GM18870 (cell line): ENCODE data around the gene SPATA13.

ENCODE experiments used
- ATAC-seq: cut with Tn5 transposase; IDR thresholded peaks from one replicate; pipeline ENCODE4 v1.9.1; 2021; ENCODE audit warnings: moderate library complexity; ENCODE audit not compliant: unreplicated experiment

SPATA13 gene

DNA sequence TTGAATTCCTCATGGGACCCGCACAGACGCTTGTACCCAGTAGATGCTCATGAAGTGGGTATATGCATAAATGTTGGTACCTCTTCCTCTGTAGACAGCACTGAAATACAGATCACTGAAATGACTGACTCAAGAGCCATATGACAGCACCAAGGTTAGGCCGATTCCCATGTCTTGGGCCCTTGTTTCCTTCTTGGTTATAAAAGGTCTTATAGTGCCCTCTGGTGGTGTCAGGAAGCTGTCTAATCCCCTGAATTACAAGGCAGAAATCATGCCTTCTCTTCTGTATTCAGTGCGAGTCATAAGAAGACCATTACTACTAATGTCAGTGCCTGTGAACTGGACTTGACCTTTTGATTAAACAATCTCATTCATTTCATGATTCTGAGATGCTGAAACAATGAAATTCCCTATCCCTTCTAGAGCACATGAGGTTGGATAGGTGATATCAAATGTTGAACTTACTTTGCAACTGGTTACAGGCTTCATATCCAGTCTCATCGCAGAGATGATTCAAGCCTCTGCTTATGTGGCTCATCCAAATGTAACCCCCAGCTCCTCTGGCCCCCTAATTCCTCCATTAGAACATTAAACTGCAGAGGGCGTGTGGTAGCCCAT lies 59.7 kb downstream of the SPATA13 start:
- ATAC-seq, result no peak

DNA sequence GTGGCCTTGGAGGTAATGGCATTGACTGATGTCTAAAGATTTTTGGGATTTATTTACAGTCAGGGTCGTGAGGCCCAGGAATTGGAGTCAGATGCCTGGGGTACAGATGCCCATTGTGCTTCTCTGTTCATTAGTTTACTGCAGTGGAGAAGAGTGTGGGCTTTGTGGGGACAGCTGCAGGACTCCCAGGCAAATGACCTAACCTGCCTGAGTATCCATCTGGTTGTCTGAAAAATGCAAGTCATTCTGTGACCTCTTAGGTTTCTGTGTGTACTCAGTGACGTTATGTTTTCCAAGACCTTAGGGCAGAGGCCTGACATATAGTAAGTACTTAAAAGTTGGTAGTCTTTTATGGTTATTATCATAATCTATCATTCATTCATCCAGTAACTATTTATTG lies 60.5 kb downstream of the SPATA13 start:
- no peak for ATAC-seq

DNA sequence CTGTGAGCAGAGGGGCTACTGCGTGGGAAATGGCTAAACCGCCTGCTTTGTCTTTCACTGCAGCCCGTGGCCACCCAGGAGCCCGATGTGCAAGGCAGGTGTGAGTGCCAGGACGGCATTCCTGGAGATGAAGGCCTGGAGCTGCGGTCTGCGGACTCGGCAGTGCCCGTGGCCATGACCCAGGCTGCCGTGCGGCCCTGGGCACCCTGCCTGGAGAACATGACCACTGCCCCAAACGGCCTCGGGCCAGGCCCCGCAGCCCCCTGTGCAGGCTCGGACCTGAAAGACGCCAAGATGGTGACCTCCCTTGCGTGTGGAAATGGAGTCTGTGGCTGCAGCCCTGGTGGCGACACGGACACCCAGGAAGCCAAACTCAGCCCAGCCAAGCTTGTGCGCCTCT lies 62.2 kb downstream of the SPATA13 start:
- no peak for ATAC-seq

DNA sequence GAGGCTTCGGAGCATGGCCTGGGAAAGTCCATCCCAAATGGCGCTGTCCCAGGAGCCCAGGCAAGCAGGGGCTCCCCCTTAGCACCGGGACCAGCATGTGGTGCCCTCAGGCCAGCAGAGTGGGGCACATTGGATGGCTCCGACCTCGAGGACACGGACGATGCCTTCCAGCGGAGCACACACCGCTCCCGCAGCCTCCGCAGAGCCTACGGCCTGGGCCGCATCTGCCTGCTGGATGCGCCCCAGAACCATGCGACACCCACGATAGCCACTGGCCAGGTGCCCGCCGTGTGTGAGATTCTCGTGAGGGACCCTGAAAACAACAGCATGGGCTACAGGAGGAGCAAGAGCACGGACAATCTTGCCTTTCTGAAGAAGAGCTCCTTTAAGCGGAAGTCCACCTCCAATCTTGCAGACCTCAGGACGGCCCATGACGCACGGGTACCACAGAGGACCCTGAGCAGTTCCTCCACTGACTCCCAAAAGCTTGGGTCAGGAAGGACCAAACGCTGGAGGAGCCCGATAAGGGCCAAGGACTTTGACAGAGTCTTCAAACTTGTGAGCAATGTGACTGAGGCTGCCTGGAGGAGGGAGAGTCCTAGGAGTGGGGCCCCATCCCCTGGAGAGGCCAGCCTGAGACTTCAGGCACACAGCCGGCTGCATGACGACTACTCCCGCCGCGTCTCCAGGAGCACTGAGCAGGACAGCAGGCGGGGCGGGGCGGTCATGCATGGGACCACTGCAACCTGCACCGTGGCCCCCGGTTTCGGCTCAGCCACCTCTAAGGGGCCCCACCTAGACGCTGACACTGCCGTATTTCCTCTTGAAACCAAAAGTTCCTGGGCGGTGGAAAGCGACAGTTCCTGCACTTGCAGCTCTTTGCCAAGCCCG lies 63.1 kb downstream of the SPATA13 start:
- no peak for ATAC-seq

DNA sequence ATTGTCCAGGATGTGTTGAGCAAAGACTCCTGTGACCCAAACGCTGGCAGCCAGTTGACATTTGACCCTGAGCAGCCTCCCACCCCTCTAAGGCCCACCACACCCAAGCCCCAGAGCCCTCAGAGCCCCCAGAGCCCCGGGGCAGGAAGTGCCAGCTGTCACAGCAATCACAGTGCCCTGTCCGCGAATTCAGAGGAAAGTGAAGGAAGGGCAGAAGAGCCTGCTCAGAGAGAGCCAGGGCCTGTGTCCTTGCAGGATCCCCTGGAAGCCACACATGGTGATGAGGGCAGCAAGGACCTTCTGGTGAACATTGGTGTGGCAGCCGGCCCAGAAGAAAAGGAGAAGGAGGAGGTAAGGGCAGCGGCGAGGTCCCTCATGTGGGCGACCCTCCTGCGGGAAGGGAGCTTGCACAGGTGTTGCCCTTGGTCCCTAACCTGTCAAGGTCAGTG lies 63.7 kb downstream of the SPATA13 start:
- no peak for ATAC-seq

DNA sequence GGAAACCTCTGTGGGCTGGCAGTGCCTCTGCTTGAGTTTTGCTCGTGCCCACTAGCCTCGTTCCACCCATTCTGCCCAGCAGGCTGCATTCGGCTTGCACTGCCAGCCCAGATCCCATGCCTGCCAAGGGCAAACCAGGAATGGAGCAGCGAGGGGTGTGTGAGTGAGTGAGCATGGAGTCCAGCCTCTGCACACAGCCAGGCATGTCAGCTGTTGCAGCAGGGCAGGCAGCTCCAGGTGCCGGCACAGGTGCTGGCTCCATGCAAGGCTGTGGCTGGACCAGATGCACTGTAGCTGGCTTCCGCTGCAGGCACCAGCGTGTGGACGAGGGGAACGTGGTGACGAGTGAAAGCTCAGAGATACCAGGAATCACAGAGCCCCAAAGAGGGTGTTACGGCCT lies 64.5 kb downstream of the SPATA13 start:
- no peak for ATAC-seq

DNA sequence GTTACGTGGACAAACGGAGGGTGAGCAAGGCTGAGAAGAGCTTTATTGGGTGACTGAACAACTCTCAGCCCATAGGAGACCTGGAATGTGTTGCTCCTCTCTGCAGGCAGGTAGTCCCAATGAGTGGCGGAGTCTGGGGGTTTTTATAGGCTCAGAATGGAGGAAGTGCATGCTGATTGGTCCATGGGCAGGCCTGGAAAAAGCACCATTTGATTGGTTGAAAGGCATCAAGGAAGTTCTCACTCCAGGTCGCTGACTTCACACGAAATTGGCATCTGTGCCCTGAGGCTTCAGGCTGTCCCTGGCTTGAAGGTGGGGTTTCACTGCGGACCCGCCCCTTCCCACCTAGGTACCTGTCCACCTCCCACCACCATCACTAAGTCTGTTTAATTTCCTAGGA lies 65.4 kb downstream of the SPATA13 start:
- ATAC-seq, result no peak

DNA sequence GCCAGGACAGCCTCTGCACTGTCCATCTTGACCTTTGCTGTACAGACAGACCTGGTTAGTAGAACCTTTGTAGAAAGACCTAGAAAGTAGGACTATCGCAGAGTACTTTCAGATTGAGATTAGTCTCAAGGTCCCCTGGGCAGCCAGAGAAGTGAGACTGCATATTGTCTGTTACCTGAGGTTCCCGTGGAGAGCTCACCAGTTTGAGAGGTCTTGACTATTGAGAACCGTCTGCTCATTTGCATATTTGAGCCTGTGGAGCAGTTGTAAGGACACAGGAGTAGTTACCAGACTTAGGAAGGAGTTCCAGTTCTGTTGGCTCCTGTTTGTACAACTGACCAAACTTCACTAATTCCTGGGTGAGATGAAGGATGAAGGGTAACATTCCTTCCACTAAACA lies 66.2 kb downstream of the SPATA13 start:
- ATAC-seq, result no peak

DNA sequence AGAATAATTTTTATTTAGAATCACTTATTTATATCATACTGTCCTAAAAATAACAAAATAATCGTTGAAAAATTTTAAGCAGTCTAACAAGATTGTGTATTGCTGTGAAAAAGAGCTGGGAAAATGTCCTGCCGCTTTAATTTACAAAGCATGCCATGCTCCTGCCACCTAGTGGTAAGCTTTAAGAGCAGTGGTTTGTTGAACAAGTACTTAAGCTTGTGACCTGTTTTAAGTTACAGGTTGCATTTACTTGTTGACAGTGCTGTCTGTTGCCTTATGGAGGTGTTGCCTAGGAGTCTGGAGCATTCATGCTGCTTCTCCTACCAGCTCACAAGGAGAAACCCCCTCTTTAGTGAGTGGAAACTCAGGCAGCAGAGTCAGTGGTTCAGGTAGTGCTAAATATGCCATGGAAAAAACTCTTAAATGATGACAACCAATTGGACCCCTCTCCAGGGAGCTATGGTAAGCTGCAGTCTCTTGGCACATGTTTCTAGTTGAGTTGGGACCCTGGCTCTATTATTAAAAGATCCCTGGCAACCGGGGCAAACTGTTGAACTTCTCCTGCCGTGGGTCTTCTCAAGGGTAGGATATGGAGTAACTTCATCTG lies 68.4 kb downstream of the SPATA13 start:
- no peak for ATAC-seq

DNA sequence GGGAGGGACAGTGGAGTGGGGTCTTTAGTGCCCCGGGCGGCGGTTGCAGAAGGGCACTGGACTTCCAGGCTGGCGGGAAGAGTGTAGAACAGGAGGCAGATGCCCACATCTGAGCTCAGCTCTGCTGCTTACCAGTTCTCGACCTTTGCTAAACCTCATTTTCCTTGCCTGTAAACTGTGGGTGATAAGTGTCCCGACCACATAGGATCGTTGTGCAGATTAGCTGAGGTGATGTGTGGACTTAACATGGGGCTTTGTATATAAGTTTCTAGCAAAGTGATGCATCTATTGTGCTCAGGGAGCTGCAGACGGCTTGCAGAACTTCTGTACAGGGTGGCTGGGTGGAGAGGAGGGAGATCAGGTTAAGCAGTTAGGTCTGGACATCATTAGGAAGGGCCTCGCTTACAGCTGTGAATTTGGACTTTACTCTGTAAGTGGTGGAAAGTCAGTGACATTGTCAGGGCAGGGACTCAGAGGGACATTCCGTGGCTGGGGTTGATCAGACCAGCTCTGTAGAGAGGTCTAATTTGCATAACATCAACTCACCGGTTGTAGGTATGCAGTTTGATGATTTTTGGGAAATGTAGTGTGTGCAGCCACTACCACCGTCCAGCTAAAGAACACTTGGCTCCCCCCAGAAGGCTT lies 70.0 kb downstream of the SPATA13 start:
- no peak for ATAC-seq

DNA sequence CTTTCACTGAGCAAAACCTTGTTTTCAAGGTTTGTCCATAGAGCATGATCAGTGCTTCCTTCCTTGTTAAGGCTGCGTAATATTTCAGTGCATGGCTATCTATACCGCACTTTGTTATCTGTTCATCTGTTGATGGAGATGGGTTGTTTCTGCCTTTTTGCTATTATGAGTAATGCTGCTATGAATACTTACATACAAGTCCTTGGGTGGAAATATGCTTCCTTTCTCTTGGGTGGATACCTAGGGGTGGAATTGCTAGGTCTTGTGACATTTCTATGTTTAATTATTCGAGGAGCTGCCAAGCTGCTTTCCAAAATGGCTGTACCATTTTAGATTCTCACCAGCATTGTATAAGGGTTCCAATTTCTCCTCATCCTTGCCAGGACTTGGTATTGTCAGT lies 70.9 kb downstream of the SPATA13 start:
- ATAC-seq, result no peak

DNA sequence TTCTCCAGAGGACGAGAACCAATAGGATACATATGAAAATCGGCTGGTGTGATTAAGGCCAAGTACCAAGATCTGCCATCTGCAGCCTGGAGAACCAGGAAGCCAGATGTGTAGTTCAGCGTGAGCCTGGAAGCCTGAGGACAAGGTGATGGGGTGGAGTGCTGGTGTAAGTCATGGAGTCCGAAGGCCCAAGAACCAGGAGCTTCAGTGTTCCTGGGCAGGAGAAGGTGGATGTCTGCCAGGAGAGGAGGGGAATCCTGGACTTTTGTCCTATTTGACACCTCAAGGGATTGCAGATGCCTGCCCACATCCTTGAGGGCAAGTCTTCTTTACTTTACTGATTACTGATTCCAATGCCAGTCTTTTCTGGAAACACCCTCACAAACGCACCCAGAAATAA lies 71.5 kb downstream of the SPATA13 start:
- ATAC-seq, result no peak

DNA sequence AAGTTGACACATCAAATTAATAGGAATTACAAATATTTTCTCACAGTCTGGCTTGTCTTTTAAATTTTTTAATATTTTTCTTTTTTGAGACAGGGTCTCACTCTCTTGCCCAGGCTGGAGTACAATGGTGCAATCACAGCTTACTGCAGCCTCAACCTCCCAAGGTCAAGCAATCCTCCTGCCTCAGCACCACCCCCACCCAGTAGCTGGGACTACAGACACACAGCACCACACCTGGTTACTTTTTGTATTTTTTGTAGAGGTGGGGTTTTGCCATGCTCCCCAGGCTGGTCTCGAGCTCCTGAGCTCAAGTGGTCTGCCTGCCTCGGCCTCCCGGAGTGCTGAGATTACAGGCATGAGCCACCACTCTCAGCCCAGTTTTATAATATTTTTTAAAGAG lies 72.0 kb downstream of the SPATA13 start:
- ATAC-seq, result no peak

DNA sequence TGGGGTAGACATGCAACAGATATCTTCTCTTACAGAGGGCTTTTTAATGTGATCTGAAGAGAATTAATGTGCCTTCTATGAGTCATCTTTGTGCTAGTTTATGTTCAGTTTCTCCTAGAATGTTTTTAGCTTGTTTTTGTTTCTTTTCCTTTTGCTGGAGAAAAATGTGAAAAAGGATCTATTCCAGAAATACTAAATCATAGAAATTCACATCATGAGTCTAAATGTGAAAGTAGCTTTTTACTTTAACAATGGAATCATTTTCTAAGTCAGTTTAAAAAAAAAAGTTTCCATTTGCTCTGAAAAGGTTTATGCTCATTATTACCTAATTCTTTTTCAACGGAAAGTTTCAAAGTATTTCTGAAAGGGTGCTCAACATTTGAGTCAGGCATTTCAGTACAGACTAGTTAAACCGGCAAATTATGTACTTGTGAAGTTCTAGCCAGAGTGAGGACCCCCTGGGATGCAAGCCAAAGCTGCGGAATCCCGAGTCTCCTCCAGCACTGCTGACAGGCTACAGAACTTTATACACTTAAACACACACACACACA lies 72.9 kb downstream of the SPATA13 start:
- ATAC-seq, result no peak

DNA sequence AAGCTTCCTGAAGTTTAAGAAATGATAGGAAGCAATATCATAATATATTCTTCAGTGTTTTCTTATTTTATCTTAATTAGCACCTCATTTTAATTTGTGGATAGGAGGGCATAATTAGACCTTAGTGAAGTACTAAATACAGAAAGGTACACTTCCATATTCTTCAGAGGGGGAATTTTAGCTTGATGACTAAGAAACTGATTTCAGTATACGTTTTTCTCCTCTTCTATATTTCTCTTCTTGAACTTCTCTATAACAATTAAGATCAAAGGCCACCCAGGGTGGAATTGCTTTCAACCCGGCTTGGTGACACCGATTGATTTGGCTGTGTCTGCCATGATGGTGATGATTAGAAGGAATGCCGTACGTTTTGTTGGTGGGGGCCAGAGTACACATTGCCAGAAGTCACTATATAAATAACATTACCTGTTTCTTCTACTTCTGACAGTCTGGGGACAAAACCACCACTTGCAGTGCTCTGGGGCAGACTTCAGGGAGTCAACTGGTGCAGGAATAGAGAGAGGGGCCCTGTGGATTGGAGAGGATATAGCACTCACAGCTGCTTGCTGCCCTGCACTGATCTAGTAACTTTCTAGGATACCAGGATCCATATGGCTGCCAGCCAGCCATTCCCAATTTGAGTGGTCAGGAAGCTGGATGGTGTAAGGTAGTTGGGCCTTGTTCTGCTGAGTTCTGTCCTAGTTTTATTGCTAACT lies 73.8 kb downstream of the SPATA13 start:
- no peak for ATAC-seq

DNA sequence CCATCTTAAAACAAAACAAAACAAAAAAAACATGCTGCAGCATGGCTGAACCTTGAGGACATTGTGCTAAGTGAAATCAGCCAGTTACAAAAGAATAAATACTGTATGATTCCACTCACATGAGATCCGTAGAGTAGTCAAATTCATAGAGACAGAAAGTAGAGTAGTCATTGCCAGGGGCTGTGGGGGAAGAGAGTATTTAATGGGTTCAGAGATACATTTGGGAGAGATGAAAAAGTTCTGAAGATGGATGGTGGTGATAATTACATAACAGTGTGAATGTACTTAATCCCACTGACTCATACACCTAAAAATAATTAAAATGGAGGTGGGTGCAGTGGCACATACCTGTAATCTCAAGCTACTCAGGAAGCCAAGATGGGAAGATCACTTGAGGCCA lies 76.8 kb downstream of the SPATA13 start:
- no peak for ATAC-seq

DNA sequence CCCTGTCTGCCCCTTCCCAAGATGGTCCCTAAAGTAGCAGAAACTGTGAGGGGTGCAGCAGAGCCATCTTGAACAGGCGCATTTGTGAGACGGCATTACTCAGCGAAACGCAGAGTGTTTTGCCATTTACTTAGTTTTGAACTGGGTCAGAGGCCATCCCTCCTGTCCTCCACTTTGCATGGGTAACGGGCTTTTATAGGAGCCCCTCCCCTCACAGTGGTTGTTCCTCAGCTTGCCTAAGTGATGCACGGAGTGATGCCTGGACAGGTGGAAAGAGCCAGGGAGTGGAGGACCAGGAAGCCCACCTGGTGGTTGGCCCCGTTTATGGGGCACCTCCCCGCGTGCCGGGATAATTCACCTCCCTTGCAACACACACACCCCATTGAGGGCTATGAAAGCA lies 80.8 kb downstream of the SPATA13 start:
- no peak for ATAC-seq

DNA sequence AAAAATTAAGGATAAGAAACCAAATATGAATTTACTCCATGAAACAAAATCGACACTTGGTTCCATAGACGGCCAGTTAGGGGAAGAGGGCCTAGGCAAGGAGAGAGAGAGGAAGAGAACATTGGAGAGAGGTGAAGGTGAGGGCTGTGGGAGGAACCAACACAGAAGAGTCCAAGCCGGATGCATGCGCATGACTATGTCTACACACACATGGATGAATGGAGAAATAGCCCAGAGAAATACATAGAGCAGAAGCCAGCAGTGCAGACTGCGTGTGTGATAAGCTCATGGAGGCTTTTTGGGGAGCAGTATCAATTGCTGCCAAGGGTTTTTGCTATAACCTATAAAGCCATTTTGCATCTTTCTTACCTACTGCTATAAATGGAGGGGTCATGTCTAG lies 81.6 kb downstream of the SPATA13 start:
- ATAC-seq, result no peak

DNA sequence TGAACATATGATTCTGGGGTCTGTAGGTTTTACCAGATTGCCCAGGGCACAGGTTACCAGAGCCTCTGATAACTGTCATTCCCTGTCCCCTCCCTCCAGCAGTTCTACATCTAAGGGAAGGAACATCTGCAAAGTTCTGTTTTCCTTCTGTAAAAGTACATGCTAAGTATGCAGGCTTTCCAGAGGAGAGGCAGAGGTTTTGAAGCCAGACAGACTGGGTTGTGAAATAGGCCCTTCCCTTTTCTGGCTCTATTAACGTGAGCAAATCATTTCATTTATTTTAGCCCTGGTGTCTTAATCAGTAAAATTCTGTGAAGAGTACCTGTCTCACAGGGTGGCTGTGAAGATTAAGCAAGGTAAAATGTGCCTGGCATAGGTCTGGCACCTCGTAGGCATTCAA lies 82.8 kb downstream of the SPATA13 start:
- ATAC-seq, result no peak

DNA sequence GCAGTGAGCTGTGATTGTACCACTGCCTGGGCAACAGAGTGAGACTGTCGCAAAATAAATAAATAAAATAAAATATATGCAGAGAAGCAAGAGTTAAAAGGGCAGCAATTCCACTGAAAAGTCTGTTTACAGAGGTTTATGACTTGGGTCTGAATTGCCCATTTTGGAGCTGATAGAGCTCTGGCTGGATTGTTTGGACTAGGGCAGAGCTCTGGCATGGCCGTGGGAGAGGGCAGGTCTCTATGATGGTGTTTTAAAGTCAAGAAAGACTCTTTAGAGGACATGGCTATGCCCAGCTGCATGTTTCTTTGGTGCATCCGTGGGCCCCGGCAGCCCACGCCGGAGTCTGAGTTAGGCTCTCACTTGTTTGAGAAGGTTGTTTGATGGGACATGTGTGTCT lies 84.3 kb downstream of the SPATA13 start:
- ATAC-seq, result no peak

DNA sequence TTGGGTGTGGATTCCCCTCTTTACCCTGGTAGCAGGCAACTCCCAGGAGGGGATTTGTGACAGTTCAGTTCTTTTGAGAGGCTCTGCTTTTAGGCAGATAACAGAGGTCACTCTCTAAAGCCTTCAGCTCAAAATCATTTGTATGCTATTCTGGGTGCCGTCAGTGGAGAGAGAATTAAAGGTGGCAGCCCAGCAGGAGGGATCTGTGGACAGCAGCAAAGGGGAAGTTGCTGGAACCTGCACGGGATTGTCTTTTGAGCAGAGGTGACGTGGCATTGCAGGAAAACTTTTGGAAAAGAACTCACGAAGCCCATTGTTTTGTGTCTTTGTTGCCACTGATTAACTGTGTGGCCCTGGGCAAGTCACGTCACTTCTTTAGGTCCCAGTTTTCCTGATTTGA lies 86.5 kb downstream of the SPATA13 start:
- ATAC-seq, result no peak
